NCI-H2171 (cell line): ENCODE measurements around the gene UGGT2.
A peak's percentile ranks its signal among the peaks of the same experiment; 100 is the strongest.
"Not testable (repeated sequence)": the region's sequence is repeated elsewhere in the genome, so short reads cannot be mapped to it uniquely, and the experiment has no call there.

Source experiments
- DNase-seq: peaks from one replicate; lab custom pipeline; 2025; lab: John Stamatoyannopoulos, UW

UGGT2 gene

DNA sequence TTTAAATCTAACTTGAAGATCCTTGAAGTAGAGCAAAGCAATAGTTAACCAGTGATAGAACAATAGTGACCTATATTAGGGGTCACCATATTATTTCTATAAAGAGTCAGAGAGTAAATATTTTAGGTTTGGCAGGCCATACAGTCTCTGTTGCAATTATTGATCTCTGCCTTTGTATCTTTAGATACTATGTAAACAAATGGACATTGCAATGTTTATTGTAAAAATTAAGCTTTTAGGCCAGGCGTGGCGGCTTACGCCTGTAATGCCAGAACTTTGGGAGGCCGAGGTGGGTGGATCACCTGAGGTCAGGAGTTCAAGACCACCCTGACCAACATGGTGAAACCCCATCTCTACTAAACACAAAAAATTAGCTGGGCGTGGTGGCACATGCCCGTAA is 80.5 kb downstream of the UGGT2 start:
- DNase-seq, result not testable (repeated sequence)

DNA sequence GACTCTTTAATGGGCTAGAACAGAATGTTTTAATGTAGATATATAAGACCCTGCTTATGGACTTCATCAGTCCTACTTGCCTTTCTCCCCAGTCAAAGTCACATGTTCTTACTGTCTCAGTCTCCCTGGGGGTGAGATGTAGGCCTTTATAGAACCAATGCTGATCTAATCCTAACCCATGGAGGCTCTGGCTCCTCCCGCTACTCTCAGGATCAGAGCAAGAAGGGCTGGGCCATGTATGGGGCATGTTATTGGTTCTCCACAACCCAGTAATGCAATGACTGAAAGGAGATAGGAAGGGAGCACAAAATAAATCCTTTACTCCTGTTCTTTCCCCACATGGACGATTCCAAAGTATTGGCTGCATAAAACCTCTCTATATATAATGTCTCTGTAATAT is 82.3 kb downstream of the UGGT2 start:
- no peak for DNase-seq

GRCh38 chr13:95968906-95969305 is 84.3 kb downstream of the UGGT2 start:
- DNase-seq, result no peak

DNA sequence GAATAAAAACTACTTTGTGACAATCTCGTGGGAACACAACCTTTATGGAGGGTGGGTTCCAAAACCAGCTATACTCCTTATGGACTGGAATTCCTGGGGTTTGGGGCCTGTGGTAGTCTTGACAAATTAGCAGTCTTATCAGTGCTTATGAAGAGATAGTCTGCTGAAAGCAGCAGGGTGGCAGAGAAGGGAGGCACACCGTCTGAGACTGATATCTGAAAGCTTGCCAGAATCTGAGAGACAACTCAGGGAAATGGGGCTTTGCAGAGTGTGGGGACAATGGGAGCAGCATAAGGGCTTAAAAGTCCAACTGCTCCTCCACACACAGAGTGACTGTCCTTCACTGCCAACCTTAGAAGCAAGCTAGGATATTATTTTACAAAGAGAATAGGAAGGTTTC is 95.9 kb downstream of the UGGT2 start:
- no peak for DNase-seq

DNA sequence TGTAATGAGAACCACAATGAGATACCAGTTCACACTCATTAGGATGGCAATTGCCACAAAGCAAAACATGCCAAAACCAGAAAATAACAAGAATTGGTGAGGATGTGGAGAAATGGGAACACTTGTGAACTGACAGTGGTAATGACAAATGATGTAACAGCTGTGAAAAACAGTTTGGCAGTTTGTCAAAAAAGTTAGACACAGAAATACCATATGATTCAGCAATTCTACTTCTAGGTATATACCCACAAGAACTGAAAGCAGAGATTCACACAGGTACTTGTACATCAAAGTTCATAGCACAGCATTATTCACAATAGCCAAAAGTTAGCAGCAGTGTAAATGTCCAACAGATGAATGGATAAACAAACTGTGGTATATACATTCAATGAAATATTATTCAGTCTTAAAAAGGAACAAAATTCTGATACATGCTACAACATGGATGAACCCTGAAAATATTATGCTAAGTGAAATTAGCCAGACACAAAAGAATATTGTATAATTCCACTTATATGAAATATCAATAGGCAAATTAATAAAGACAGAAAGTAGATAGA is 96.5 kb downstream of the UGGT2 start:
- DNase-seq, result no peak

- no peak for DNase-seq
Observed at GRCh38 chr13:95955719-95956118, 97.5 kb downstream of the UGGT2 start.

GRCh38 chr13:95955255-95955654 is 97.9 kb downstream of the UGGT2 start:
- no peak for DNase-seq

DNA sequence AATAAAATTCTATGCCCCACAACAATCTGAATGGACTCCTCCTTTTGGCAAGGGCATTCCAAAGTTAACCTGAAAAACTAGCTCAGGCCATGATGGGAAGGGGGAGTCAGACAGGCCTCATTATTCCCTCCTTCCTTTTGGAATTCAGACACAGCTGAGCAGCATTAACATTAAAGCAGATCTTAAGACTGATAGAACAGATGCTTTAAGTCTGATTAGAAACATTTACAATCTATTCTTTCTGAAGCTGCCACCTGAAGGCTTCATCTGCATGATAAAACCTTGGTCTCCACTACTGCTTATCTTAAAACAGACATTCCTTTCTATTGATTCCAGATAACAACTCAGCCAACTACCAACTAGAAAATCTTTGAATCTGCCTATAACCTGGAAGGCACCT is 98.9 kb downstream of the UGGT2 start:
- no peak for DNase-seq

- no peak for DNase-seq
Observed at GRCh38 chr13:95950103-95950502, 103.1 kb downstream of the UGGT2 start.

DNA sequence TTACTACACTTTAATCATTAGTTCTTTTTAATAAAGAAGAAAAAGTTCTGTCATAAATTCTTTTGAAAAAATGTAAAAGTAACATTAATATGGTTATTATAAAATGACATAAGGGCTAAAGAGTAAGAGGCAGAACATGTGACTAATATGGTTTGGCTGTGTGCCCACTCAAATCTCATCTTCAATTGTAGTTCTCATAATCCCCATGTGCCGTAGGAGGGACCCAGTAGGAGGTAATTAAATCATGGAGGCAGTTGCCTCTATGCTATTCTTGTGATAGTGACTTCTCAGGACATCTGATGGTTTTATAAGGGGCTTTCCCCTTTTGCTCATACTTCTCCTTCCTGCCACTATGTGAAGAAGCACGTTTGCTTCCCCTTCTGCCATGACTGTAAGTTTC is 104.5 kb downstream of the UGGT2 start:
- peak; percentile 5 for DNase-seq

DNA sequence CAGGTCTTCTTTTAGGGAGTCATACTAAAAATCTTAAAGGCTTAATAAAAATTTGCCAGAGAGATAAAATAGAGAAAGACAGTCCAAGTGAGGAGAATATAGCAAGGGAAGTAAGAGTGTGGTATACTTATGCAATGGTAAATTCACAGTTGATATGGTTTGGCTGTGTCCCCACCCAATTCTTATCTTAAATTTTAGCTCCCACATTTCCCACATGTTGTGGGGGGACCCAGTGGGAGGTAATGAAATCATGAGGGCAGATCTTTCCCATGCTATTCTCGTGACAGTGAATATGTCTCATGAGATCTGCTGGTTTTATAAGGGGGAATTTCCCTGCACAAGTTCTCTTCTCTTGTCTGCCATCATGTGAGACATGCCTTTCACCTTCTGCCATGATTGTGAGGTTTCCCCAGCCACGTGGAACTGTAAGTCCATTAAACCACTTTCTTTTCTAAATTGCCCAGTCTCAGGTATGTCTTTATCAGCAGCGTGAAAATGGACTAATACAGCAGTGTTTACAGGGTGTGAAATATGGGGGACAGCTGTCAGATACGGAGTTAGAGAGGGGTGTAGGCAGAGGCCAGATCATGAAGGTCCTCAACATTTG is 115.4 kb downstream of the UGGT2 start:
- no peak for DNase-seq

DNA sequence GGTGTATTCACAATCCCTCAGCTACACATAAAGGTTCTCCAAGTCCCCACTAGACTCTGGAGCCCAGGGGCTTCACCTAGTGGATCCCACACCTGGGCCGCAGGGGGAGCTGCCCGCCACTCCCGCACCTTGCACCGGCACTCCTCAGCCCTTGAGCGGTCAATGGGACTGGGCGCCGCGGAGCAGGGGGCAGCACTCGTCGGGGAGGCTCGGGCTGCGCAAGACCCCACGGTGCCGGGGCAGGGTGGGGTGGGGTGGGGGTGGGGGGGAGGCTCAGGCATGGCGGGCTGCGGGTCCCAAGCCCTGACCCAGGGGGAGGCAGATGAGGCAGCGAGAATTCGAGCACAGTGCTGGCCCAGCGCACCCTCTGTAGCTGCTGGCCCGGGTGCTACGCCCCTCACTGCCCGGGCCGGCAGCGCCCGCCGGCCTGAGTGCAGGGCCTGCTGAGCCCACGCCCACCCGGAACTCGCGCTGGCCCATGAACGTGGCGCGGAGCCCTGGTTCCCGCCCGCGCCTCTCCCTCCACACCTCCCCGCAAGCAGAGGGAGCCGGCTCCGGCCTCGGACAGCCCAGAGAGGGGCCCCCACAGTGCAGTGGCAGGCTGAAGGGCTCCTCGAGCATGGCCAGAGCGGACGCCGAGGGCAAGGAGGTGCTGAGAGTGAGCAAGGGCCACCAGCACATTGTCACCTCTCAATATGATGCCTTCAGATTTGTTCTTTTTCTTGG is 121.7 kb downstream of the UGGT2 start:
- no peak for DNase-seq

GRCh38 chr13:95929430-95929829 is 123.8 kb downstream of the UGGT2 start:
- DNase-seq, result no peak

GRCh38 chr13:95928367-95928906 is 124.8 kb downstream of the UGGT2 start:
- not testable (repeated sequence) for DNase-seq

DNA sequence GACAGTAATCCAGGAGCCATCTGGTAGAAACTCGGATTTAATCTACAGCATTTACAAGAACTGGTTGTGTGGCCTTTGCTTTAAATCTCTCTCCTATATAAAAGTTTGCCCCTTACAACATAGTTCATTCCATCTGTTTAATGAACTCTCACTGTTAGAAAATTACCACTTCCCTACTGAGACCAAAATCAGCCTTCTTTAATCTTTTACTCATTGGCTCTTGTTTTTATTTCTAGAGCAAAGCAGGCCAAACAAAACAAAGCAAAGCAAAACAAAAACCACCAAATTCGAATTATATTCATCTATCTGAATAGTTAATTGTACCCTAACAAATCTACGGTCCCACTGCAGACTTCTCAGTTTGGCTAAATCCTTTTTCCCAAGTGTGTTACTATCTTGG is 127.0 kb downstream of the UGGT2 start:
- DNase-seq, result no peak

DNA sequence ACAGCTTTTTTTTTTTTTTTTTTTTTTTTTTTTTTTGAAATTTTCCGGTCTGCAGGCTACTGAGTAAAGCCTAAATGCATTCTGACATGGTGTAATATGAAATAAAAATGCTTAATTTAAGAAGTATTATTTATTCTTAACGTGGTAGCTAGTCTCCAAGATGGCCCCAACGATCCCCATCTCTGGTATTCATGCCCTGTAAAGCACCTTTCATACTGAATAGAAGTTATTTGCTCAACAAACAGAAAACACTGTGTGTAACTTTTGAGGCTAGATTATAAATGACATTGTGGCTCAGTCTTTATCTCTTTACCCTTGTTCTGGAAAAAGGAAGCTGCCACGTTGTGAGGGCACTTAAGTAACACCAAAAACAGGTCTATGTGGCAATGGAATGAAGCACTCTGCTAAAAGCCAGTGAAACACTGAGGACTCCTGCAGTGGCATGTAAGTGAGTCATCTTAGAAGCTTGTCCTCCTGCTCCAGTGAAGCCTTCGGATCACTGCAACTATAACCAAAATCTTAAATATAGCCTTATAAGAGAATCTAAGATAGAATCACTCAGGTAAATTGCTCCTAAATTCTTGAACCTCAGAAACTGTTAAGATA is 128.7 kb downstream of the UGGT2 start:
- DNase-seq, result no peak

GRCh38 chr13:95921485-95921884 is 131.7 kb downstream of the UGGT2 start:
- DNase-seq, result no peak

- DNase-seq, result no peak
Observed at GRCh38 chr13:95920485-95920884, 132.7 kb downstream of the UGGT2 start.

DNA sequence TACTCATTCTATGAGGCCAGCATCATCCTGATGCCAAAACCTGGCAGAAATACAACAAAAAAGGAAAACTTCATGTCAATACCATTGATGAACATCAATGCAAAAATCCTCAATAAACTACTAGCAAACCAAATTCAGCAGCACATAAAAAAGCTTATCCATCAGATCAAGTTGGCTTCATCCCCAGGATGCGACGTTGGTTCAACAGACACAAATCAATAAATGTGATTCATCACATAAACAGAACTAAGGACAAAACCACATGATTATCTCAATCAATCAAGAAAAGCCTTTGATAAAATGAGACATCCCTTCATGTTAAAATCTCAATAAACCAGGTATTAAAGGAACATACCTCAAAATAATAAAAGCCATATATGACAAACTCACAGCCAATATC is 134.3 kb downstream of the UGGT2 start:
- DNase-seq, result no peak

GRCh38 chr13:95914991-95915501 is 138.2 kb downstream of the UGGT2 start:
- no peak for DNase-seq

DNA sequence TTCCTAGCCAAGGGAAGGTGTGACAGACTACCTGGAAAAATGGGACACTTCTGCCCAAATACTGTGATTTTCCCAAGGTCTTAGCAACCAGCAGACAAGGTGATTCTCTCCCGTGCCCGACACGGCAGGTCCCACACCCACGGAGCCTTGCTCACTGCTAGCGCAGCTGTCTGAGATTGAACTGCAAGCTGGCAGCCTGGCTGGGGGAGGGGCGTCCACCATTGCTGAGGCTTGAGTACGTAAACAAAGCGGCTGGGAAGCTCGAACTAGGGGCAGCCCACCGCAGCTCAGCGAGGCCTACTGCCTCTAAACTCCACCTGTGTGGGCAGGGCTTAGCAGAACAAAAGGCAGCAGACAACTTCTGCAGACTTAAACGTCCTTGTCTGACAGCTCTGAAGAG is 146.2 kb downstream of the UGGT2 start:
- DNase-seq, result no peak

DNA sequence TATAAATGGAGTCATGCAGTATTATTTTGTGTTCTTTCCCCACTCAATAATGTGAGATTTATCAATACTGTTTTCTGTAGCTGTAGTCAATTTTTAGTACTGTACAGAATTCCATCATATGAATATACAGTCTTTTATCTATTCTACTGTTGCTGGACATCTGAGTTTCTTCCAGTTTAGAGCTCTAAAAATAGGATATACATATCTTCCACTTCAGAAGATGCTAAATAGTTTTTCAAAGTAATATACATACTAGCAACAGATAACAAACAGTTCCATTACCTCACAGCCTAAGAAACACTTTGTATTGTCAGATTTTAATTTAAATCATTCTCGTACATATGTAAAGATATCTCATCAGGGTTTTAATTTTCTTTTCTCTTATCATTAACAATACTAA is 149.6 kb downstream of the UGGT2 start:
- no peak for DNase-seq

GRCh38 chr13:95902741-95903140 is 150.5 kb downstream of the UGGT2 start:
- no peak for DNase-seq
